Mesenchymal stem cell (in vitro differentiated cells and primary cell): ENCODE measurements around the gene POU6F2.

Experiments
- DNase-seq: peaks from one replicate; pipeline ENCODE4 v3.0.0-alpha.2; 2013
- H2AFZ ChIP-seq: one replicate; pipeline ENCODE4 v1.6.1; 2013; ENCODE audit warnings: low read depth, mild to moderate bottlenecking, control low read depth, inconsistent platforms, low read length, moderate library complexity
- H2AK5ac ChIP-seq: 2 replicates; pipeline ENCODE4 v1.6.1; 2013; ENCODE audit warnings: low read length, moderate library complexity, mild to moderate bottlenecking, inconsistent platforms; ENCODE audit not compliant: severe bottlenecking
- H2BK120ac ChIP-seq: one replicate; pipeline ENCODE4 v1.6.1; 2013; ENCODE audit warnings: low read depth, mild to moderate bottlenecking, inconsistent platforms, low read length, moderate library complexity
- H2BK12ac ChIP-seq, 2 experiments: one replicate each; pipeline ENCODE4 v1.6.1; 2013; ENCODE audit warnings: inconsistent platforms in 2 of 2, low read length in 2 of 2, mild to moderate bottlenecking in 2 of 2, moderate library complexity in 2 of 2, control low read depth in 1 of 2
- H2BK15ac ChIP-seq: one replicate; pipeline ENCODE4 v1.6.1; 2013; ENCODE audit warnings: mild to moderate bottlenecking, low read depth, inconsistent platforms; ENCODE audit not compliant: poor library complexity, severe bottlenecking
- H2BK5ac ChIP-seq: 2 replicates; pipeline ENCODE4 v1.6.1; 2013; ENCODE audit warnings: low read depth, mild to moderate bottlenecking, low read length, control low read depth, inconsistent platforms; ENCODE audit not compliant: poor library complexity, severe bottlenecking
- H3K14ac ChIP-seq, 2 experiments: one replicate each; pipeline ENCODE4 v1.6.1; 2013; ENCODE audit warnings: inconsistent platforms in 2 of 2, low read length in 2 of 2, control low read depth in 1 of 2, mild to moderate bottlenecking in 1 of 2, moderate library complexity in 1 of 2
- H3K18ac ChIP-seq, 2 experiments: one replicate each; pipeline ENCODE4 v1.6.1; 2013; ENCODE audit warnings: inconsistent platforms in 2 of 2, low read length in 2 of 2, control low read depth in 1 of 2, low read depth in 1 of 2, mild to moderate bottlenecking in 1 of 2
- H3K23ac ChIP-seq, 2 experiments: one replicate each; pipeline ENCODE4 v1.6.1; 2013; ENCODE audit warnings: inconsistent platforms in 2 of 2, low read length in 2 of 2, mild to moderate bottlenecking in 2 of 2, moderate library complexity in 2 of 2, control low read depth in 1 of 2
- H3K27ac ChIP-seq: 2 replicates; pipeline ENCODE4 v1.5.1; 2013; ENCODE audit warnings: mild to moderate bottlenecking, moderate library complexity, low read length, control low read depth, inconsistent platforms; ENCODE audit not compliant: poor library complexity, severe bottlenecking
- H3K27me3 ChIP-seq, 2 experiments: 2 replicates each; pipeline versions ENCODE4 v1.6.1 to v1.7.0; 2013; ENCODE audit warnings: low read length in 2 of 2, mild to moderate bottlenecking in 2 of 2, moderate library complexity in 2 of 2, control low read depth in 1 of 2, inconsistent platforms in 1 of 2; ENCODE audit not compliant: control insufficient read depth in 1 of 2, insufficient read depth in 1 of 2
- H3K36me3 ChIP-seq, 2 experiments: 2 replicates each; pipeline versions ENCODE4 v1.6.1 to v1.7.0; 2013; ENCODE audit warnings: low read length in 2 of 2, control low read depth in 1 of 2, inconsistent platforms in 1 of 2, low read depth in 1 of 2, mild to moderate bottlenecking in 1 of 2; ENCODE audit not compliant: insufficient read depth in 2 of 2, control insufficient read depth in 1 of 2
- H3K4ac ChIP-seq, 2 experiments: one replicate each; pipeline ENCODE4 v1.6.1; 2013; ENCODE audit warnings: inconsistent platforms in 2 of 2, low read length in 2 of 2, mild to moderate bottlenecking in 2 of 2, moderate library complexity in 2 of 2, control low read depth in 1 of 2, low read depth in 1 of 2
- H3K4me1 ChIP-seq: 2 replicates; pipeline ENCODE4 v1.6.1; 2013; ENCODE audit warnings: low read depth, low read length, control low read depth; ENCODE audit not compliant: control insufficient read depth, insufficient read depth
- H3K4me2 ChIP-seq: 2 replicates; pipeline ENCODE4 v1.6.1; 2013; ENCODE audit warnings: low read length, mild to moderate bottlenecking, inconsistent platforms; ENCODE audit not compliant: poor library complexity, severe bottlenecking
- H3K4me3 ChIP-seq, 2 experiments: 2 replicates each; pipeline versions ENCODE4 v1.5.1 to v1.7.0; 2013; ENCODE audit warnings: low read length in 2 of 2, mild to moderate bottlenecking in 2 of 2, control low read depth in 1 of 2, low read depth in 1 of 2; ENCODE audit not compliant: insufficient read depth in 1 of 2
- H3K79me1 ChIP-seq: replicated peaks from 2 replicates; pipeline ENCODE4 v1.6.1; 2013; ENCODE audit warnings: mild to moderate bottlenecking, control low read depth, low read length, inconsistent platforms; ENCODE audit not compliant: poor library complexity, severe bottlenecking
- H3K9ac ChIP-seq: 2 replicates; pipeline ENCODE4 v1.7.0; 2013; ENCODE audit warnings: mild to moderate bottlenecking, low read length, moderate library complexity
- H3K9me3 ChIP-seq: 2 replicates; pipeline ENCODE4 v1.7.0; 2013; ENCODE audit warnings: mild to moderate bottlenecking, low read length; ENCODE audit not compliant: control insufficient read depth
- H4K8ac ChIP-seq: one replicate; pipeline ENCODE4 v1.6.1; 2013; ENCODE audit warnings: inconsistent platforms, mild to moderate bottlenecking, low read length, moderate library complexity
- H4K91ac ChIP-seq: one replicate; pipeline ENCODE4 v1.6.1; 2013; ENCODE audit warnings: mild to moderate bottlenecking, low read length, inconsistent platforms
- WGBS: methylation state at CpG from one replicate; pipeline ENCODE4 v1.1.7; 2013; ENCODE audit warnings: mixed read lengths; 5-methylcytosine and 5-hydroxymethylcytosine counted together

The POU6F2 gene

DNA sequence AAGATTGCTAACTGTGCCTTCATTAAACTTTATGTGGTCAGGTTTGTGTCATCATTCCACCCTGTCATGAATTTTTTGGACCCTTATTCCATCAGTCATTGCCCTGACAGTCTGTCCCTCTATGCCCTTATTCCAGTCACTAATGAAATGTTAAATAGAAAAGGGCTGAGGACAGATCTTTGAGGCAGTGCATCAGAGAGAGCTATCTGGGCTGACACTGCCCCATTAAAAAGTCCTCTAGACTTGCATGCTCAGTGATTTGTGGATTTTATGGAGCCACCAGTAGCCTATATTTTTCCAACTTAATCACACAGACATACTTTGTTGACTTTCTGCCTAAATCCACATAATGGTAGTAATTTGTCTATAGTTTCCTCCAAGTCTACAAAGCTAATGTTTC lies 323.8 kb downstream of the POU6F2 start:
- H3K18ac ChIP-seq: no peak overlapping the region
- no peak overlapping the region for H3K4me3 ChIP-seq
- H3K23ac ChIP-seq: no peak overlapping the region
- no peak overlapping the region for H3K9ac ChIP-seq
- H2BK120ac ChIP-seq: no peak overlapping the region
- no peak overlapping the region for H4K8ac ChIP-seq
- no peak overlapping the region for H3K4me2 ChIP-seq
- no peak overlapping the region for H2BK15ac ChIP-seq
- H2BK5ac ChIP-seq: no peak overlapping the region
- no peak overlapping the region for H2BK12ac ChIP-seq
- DNase-seq: no peak
- H3K4ac ChIP-seq: no peak overlapping the region
- H4K91ac ChIP-seq: no peak overlapping the region
- no peaks in the 10 kb centered on the region for H3K4me1 ChIP-seq
- H3K9me3 ChIP-seq: peaks cover 5% of the 10 kb centered on the region
- no peaks in the 10 kb centered on the region for H3K36me3 ChIP-seq
- H3K27ac ChIP-seq: no peak overlapping the region
- no peaks in the 10 kb centered on the region for H3K79me1 ChIP-seq
- H3K14ac ChIP-seq: no peak overlapping the region
- no peak overlapping the region for H2AK5ac ChIP-seq
- H2AFZ ChIP-seq: no peak overlapping the region
- H3K27me3 ChIP-seq: no peaks in the 10 kb centered on the region

- Histone ChIP-seq H3K4me1 (no peaks in the 10 kb centered on the region), H4K8ac (no peak overlapping the region), H2BK120ac (no peak overlapping the region), H4K91ac (no peak overlapping the region), H3K9me3 (no peaks in the 10 kb centered on the region), H3K36me3 (no peaks in the 10 kb centered on the region), H2BK12ac (no peak overlapping the region), H2BK5ac (no peak overlapping the region), H3K23ac (no peak overlapping the region), H3K18ac (no peak overlapping the region), H3K9ac (no peak overlapping the region), H2AFZ (no peak overlapping the region), H3K4ac (no peak overlapping the region), H3K4me3 (no peak overlapping the region), H3K27ac (no peak overlapping the region), H3K27me3 (peaks cover 0 to 3% of the 10 kb centered on the region in 2 experiments), H3K79me1 (no peaks in the 10 kb centered on the region), H3K4me2 (no peak overlapping the region), H2BK15ac (no peak overlapping the region), H2AK5ac (no peak overlapping the region), H3K14ac (no peak overlapping the region)
- 63% methylated on average over 5 of the region's 6 CpGs for WGBS
- DNase-seq: no peak
Observed at GRCh38 chr7:39304178-39304577, 326.5 kb downstream of the POU6F2 start.

DNA sequence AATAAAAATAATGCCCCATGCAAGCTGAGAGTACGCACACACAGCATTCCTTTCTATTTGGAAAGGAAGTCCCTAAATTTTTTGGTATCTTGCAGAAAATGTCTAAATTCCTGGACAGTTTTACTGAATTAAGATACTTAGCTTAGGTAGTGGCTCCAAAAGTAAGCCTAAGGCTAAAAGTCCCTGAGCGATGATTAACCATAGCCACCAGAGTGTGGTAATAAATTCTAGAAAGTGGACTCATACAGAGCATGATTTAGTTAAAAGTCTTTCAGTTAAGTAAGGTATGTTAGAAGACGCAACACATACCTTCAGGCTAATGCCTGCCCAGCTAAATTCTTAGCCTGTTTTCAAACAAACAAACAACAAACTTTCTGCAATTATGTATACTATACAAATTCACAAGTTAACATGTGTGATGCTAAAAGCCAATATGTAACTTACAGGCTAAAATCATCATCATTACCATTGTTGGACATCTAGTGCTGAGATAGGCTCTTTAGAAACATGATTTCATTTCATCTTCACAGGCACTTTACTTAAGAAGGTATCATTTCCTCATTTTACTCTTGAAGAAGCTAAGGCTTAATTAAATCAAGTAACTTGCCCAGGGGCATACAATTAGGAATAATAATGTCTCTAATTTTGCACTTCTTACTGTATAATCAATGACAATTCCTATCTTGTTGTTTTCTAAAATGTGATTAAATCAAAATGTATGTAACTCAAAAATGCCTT lies 327.1 kb downstream of the POU6F2 start:
- no peak overlapping the region for H2BK120ac ChIP-seq
- H3K4ac ChIP-seq: no peak overlapping the region
- 92% methylated on average over 1 of the region's 3 CpGs for WGBS
- no peak for DNase-seq
- H3K9ac ChIP-seq: no peak overlapping the region
- H3K36me3 ChIP-seq: no peaks in the 10 kb centered on the region
- no peak overlapping the region for H2BK15ac ChIP-seq
- H3K4me2 ChIP-seq: no peak overlapping the region
- H3K23ac ChIP-seq: no peak overlapping the region
- no peak overlapping the region for H2AK5ac ChIP-seq
- no peak overlapping the region for H2BK5ac ChIP-seq
- no peak overlapping the region for H3K4me3 ChIP-seq
- peaks cover 0 to 4% of the 10 kb centered on the region in 2 experiments for H3K27me3 ChIP-seq
- H3K79me1 ChIP-seq: no peaks in the 10 kb centered on the region
- H2BK12ac ChIP-seq: no peak overlapping the region
- no peak overlapping the region for H2AFZ ChIP-seq
- no peaks in the 10 kb centered on the region for H3K9me3 ChIP-seq
- H3K4me1 ChIP-seq: no peaks in the 10 kb centered on the region
- H3K18ac ChIP-seq: no peak overlapping the region
- no peak overlapping the region for H4K8ac ChIP-seq
- H4K91ac ChIP-seq: no peak overlapping the region
- H3K14ac ChIP-seq: no peak overlapping the region
- peak overlapping the region; percentile 16 for H3K27ac ChIP-seq

DNA sequence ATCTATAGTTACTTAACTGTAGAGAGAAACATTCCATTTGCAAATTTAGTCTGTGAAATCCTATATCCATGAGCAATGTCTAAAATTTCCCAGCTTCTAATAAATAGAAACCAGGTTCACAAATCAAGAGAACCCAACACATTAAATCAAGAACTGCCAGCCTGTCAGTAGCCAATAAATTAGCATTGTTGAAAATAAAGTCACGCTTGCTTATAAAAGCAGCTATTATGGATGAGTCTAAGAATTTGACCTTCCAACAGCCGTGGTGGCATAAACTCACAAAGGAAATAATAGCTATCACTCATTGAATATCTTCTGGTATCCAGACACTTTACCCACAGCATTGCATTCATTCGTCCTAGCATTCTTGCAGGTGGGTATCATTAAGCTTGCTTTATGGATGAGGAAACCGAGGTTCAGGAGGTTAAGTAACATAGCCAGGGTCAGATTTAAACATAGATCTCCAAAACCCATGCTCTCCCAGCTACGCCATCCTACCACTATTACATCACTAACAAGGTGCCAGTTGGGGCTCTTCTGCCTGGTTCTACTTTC lies 328.4 kb downstream of the POU6F2 start:
- Histone ChIP-seq H3K79me1 (no peaks in the 10 kb centered on the region), H2BK5ac (no peak overlapping the region)

More for the DNA sequence above, 328.4 kb downstream of the POU6F2 start:
- Histone ChIP-seq H2BK120ac (no peak overlapping the region), H3K36me3 (no peaks in the 10 kb centered on the region), H3K4me3 (no peak overlapping the region), H3K27me3 (peaks cover 0 to 4% of the 10 kb centered on the region in 2 experiments), H3K23ac (no peak overlapping the region), H4K91ac (no peak overlapping the region), H2BK15ac (no peak overlapping the region), H4K8ac (no peak overlapping the region), H3K9me3 (no peaks in the 10 kb centered on the region), H2AFZ (no peak overlapping the region), H3K14ac (no peak overlapping the region), H2AK5ac (no peak overlapping the region), H3K18ac (no peak overlapping the region), H3K4me2 (no peak overlapping the region), H2BK12ac (no peak overlapping the region), H3K4ac (no peak overlapping the region), H3K27ac (peak overlapping the region; percentile 65), H3K9ac (no peak overlapping the region), H3K4me1 (peaks cover 1% of the 10 kb centered on the region)
- 47% methylated on average over 5 of the region's 5 CpGs for WGBS
- DNase-seq: no peak
